ENCODE data around the gene ARHGAP24.

ARHGAP24 gene

DNA sequence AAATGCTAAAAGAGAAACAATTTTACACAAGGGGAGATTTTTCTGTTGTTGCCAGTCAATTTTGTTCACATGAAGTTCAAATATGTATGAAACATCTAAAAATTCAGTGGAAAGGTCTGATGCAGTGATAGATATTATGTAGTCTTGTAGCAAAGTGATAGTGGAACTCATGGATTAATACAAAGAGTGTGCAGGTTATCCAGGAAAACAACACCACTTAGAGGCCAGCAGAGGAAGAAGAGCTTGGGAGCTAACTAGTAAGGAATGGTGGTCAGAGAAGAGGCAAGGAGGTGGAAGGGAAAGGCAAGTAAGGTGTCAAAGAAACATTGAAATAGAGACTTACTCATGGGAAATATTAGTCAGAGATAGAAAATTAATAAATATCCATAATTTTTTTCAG is 489.3 kb downstream of the ARHGAP24 start:
- TF ChIP-seq POLR2AphosphoS5 (IDR thresholded peaks at IDR 0.05; ENCODE audit: low read depth, low read length), result no peak
- no peak for TF ChIP-seq FOXP2 (optimal IDR thresholded peaks at IDR 0.05; ENCODE audit: borderline replicate concordance, extremely low read depth, extremely low read length, insufficient read depth)
- TF ChIP-seq, protein P1, sequence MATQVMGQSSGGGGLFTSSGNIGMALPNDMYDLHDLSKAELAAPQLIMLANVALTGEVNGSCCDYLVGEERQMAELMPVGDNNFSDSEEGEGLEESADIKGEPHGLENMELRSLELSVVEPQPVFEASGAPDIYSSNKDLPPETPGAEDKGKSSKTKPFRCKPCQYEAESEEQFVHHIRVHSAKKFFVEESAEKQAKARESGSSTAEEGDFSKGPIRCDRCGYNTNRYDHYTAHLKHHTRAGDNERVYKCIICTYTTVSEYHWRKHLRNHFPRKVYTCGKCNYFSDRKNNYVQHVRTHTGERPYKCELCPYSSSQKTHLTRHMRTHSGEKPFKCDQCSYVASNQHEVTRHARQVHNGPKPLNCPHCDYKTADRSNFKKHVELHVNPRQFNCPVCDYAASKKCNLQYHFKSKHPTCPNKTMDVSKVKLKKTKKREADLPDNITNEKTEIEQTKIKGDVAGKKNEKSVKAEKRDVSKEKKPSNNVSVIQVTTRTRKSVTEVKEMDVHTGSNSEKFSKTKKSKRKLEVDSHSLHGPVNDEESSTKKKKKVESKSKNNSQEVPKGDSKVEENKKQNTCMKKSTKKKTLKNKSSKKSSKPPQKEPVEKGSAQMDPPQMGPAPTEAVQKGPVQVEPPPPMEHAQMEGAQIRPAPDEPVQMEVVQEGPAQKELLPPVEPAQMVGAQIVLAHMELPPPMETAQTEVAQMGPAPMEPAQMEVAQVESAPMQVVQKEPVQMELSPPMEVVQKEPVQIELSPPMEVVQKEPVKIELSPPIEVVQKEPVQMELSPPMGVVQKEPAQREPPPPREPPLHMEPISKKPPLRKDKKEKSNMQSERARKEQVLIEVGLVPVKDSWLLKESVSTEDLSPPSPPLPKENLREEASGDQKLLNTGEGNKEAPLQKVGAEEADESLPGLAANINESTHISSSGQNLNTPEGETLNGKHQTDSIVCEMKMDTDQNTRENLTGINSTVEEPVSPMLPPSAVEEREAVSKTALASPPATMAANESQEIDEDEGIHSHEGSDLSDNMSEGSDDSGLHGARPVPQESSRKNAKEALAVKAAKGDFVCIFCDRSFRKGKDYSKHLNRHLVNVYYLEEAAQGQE (IDR thresholded peaks at IDR 0.05; ENCODE audit: insufficient read depth in 1 of 2, low read depth in 2 of 2, low read length in 2 of 2), result no peak
- TF ChIP-seq SIN3A (IDR thresholded peaks at IDR 0.05; ENCODE audit: borderline replicate concordance, insufficient read depth, low read length), result no peak
- no peak for TF ChIP-seq TAF1 (IDR thresholded peaks at IDR 0.05; ENCODE audit: borderline replicate concordance, insufficient read depth, low read length)

DNA sequence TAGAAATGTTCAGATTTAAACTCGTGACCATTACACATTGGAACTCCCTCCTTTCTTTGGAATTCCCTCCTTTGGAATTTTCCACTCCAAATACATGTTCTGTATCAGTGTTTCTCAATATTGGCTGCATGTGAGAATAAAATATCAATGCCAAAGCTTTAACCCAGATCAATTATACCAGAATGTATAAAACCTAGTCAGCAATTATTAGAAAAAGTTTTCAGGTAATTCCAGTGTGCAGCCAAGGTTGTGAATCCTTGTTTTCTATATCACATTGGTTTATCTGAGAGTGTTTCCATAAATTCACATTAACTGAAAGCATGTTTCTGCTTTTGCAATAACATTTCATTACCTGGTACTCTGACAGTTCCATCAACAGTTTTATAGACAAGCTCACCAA is 490.6 kb downstream of the ARHGAP24 start:
- TF ChIP-seq, protein P1 (IDR thresholded peaks at IDR 0.05; ENCODE audit: insufficient read depth in 1 of 2, low read depth in 2 of 2, low read length in 2 of 2), result no peak
- TF ChIP-seq POLR2AphosphoS5 (IDR thresholded peaks at IDR 0.05; ENCODE audit: low read depth, low read length) (no peak), TAF1 (IDR thresholded peaks at IDR 0.05; ENCODE audit: borderline replicate concordance, insufficient read depth, low read length) (no peak), FOXP2 (optimal IDR thresholded peaks at IDR 0.05; ENCODE audit: borderline replicate concordance, extremely low read depth, extremely low read length, insufficient read depth) (no peak), SIN3A (IDR thresholded peaks at IDR 0.05; ENCODE audit: borderline replicate concordance, insufficient read depth, low read length) (no peak)

DNA sequence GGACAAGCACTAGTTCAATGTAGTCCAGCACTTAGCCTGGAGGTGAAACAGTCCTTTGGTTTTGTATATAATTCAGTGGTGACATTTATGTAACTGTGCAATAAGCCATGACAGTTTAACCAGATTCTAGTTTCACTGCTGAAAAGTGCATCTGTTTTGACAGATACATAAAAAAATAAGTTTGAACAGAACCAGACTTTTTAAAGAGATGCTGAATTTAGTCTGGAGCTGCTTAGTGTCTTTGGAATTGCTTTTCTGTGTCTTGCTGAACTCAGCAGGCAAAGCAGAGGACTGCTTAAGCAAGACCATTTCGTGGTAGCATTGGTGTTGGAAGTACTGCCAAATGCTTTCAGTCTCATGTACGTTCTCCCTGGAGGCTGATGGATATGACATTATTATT is 491.4 kb downstream of the ARHGAP24 start:
- no peak for TF ChIP-seq FOXP2 (optimal IDR thresholded peaks at IDR 0.05; ENCODE audit: borderline replicate concordance, extremely low read depth, extremely low read length, insufficient read depth)
- no peak for TF ChIP-seq POLR2AphosphoS5 (IDR thresholded peaks at IDR 0.05; ENCODE audit: low read depth, low read length)
- no peak for TF ChIP-seq TAF1 (IDR thresholded peaks at IDR 0.05; ENCODE audit: borderline replicate concordance, insufficient read depth, low read length)
- TF ChIP-seq, protein P1 (IDR thresholded peaks at IDR 0.05; ENCODE audit: insufficient read depth in 1 of 2, low read depth in 2 of 2, low read length in 2 of 2), result no peak

DNA sequence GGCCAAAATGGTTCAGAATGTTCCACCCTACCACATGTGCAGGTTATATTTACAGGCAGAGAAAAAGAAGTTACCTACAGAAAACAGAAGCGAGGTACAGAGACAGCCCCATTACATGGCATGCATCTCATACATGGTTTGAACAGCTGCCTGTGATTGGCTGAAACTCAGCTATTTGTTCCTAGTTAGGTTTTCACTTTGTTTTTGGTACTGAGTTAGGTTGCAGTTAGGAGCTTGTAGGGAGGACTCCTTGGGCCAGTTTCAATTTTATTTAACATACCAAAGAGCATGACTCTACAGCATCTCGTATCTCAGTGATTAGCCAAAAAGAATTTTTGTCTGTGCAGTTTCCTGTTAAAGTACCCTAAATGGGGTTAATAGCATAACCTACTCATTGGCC is 492.9 kb downstream of the ARHGAP24 start:
- no peak for TF ChIP-seq TAF1 (IDR thresholded peaks at IDR 0.05; ENCODE audit: borderline replicate concordance, insufficient read depth, low read length)

DNA sequence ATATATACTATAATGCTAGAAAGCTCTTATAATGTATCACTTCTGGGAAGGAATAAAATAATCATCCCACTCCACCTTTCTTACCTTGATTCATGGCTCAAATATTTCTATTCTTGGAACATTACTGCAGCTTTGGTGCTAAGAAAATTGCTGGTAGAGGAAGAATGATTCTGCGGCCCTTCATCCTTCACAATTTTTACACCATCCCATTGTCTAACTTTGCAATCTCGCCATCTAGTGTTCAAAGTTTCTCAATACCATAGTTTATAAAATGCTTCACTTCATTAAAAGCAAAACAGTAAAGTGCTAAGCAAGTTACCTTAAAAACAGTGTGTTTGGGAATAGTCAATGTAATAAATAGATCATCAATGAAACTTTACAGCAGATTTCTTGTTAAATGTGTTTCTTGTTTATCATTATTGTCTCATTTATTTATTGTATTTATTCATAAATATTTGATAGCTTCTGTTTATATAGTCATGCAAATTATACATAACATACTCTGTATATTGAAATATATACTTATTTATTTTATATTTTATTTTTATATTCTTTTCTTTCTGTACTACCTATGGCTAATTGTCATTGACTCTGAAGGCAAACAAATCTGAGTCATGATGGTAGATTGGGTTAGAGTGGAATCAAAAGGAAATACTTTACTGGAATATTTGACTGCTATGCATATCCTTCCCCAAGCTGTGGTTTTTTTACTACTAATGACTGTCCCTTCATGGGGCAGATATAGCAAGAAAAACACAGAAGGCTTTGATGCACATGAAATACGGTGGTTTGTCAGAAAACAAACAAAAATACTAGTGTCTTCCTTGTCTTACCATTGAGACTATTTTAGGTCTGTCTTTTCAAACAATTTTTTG is 494.2 kb downstream of the ARHGAP24 start:
- TF ChIP-seq TAF1 (IDR thresholded peaks at IDR 0.05; ENCODE audit: borderline replicate concordance, insufficient read depth, low read length), result no peak
- TF ChIP-seq FOXP2 (optimal IDR thresholded peaks at IDR 0.05; ENCODE audit: borderline replicate concordance, extremely low read depth, extremely low read length, insufficient read depth), result no peak
- no peak for TF ChIP-seq POLR2AphosphoS5 (IDR thresholded peaks at IDR 0.05; ENCODE audit: low read depth, low read length)
- TF ChIP-seq SIN3A (IDR thresholded peaks at IDR 0.05; ENCODE audit: borderline replicate concordance, insufficient read depth, low read length), result no peak
- TF ChIP-seq, protein P1 (IDR thresholded peaks at IDR 0.05; ENCODE audit: insufficient read depth in 1 of 2, low read depth in 2 of 2, low read length in 2 of 2), result no peak
